Measurements from ENCODE around the gene TMEM208. TPM values are rescaled to one million over a fixed set of nuclear protein-coding genes. Genes with fewer than 3 reads are reported as not detected.

Gene TMEM208
- total RNA-seq, 1 experiment from 2014 or later, result 44.4 TPM

- no peaks in the 10 kb centered on the region for H3K27me3 Mint-ChIP-seq (ENCODE audit: insufficient read depth, unreplicated experiment)
- no TSS peak for BruUV-seq (replicated peaks)
- H3K4me3 Mint-ChIP-seq (ENCODE audit: unreplicated experiment), result no peak overlapping the region
- H3K9me3 Mint-ChIP-seq (ENCODE audit: unreplicated experiment), result no peaks in the 10 kb centered on the region
- no peak for TF ChIP-seq CTCF (IDR thresholded peaks at IDR 0.05; ENCODE audit: unreplicated experiment)
- peaks cover 16% of the 10 kb centered on the region for H3K4me1 Mint-ChIP-seq (ENCODE audit: insufficient read depth, unreplicated experiment)
- no peak overlapping the region for H3K27ac Mint-ChIP-seq (ENCODE audit: low read depth, unreplicated experiment)
- ChIA-PET POLR2A (interaction anchor here (1.2 to 4.2 kb wide), 2 partner anchors 10 kb away, joined by 3 to 22 read pairs; partner anchors contain the start of genes FHOD1 and TMEM208), CTCF (interaction anchor here (0.6 to 1.4 kb wide), 4 partner anchors 9 to 38 kb away, joined by 3 to 6 read pairs (median 4); partner anchors contain the start of gene TMEM208)
- intact Hi-C loops (cut with micrococcal nuclease), result no loop called here
- no peak for DNase-seq (ENCODE audit: unreplicated experiment)
- peaks cover 39% of the 10 kb centered on the region for H3K36me3 Mint-ChIP-seq (ENCODE audit: insufficient read depth, unreplicated experiment)
Measured at GRCh38 chr16:67237396-67238277, 10.7 kb downstream of the TMEM208 start.

GRCh38 chr16:67238278-67238575 lies 11.3 kb downstream of the TMEM208 start:
- H3K4me3 Mint-ChIP-seq (ENCODE audit: unreplicated experiment), result no peak overlapping the region
- intact Hi-C loops (cut with micrococcal nuclease), result no loop called here
- ChIA-PET POLR2A (interaction anchor here (1.2 to 4.2 kb wide), 2 partner anchors 9 to 11 kb away, joined by 3 to 22 read pairs; partner anchors contain the start of genes FHOD1 and TMEM208), CTCF (interaction anchor here (0.6 to 1.2 kb wide), 3 partner anchors 8 to 38 kb away, joined by 3 to 6 read pairs (median 5); no protein-coding TSS in a partner anchor)
- DNase-seq (ENCODE audit: unreplicated experiment), result no peak
- TF ChIP-seq CTCF (IDR thresholded peaks at IDR 0.05; ENCODE audit: unreplicated experiment), result no peak
- BruUV-seq (replicated peaks), result no TSS peak
- no peaks in the 10 kb centered on the region for H3K27me3 Mint-ChIP-seq (ENCODE audit: insufficient read depth, unreplicated experiment)
- H3K36me3 Mint-ChIP-seq (ENCODE audit: insufficient read depth, unreplicated experiment), result peaks cover 35% of the 10 kb centered on the region
- no peaks in the 10 kb centered on the region for H3K9me3 Mint-ChIP-seq (ENCODE audit: unreplicated experiment)
- peaks cover 18% of the 10 kb centered on the region for H3K4me1 Mint-ChIP-seq (ENCODE audit: insufficient read depth, unreplicated experiment)
- no peak overlapping the region for H3K27ac Mint-ChIP-seq (ENCODE audit: low read depth, unreplicated experiment)

GRCh38 chr16:67238806-67239470 lies 12.0 kb downstream of the TMEM208 start:
- H3K9me3 Mint-ChIP-seq (ENCODE audit: unreplicated experiment), result no peaks in the 10 kb centered on the region
- no TSS peak for BruUV-seq (replicated peaks)
- peaks cover 23% of the 10 kb centered on the region for H3K4me1 Mint-ChIP-seq (ENCODE audit: insufficient read depth, unreplicated experiment)
- TF ChIP-seq CTCF (IDR thresholded peaks at IDR 0.05; ENCODE audit: unreplicated experiment), result no peak
- no peak overlapping the region for H3K27ac Mint-ChIP-seq (ENCODE audit: low read depth, unreplicated experiment)
- CTCF ChIA-PET, result interaction anchor here (0.6 to 1.5 kb wide), 4 partner anchors 11 to 138 kb away, joined by 3 to 6 read pairs (median 3); no protein-coding TSS in a partner anchor
- no peak for DNase-seq (ENCODE audit: unreplicated experiment)
- H3K27me3 Mint-ChIP-seq (ENCODE audit: insufficient read depth, unreplicated experiment), result no peaks in the 10 kb centered on the region
- H3K36me3 Mint-ChIP-seq (ENCODE audit: insufficient read depth, unreplicated experiment), result peaks cover 32% of the 10 kb centered on the region
- intact Hi-C loops (cut with micrococcal nuclease), result no loop called here
- no peak overlapping the region for H3K4me3 Mint-ChIP-seq (ENCODE audit: unreplicated experiment)
- POLR2A ChIA-PET, result interaction anchor here (0.7 to 4.2 kb wide), 5 partner anchors 8 to 40 kb away, joined by 3 to 22 read pairs (median 5); partner anchors contain the start of genes ELMO3, FHOD1 and TMEM208

GRCh38 chr16:67240506-67240905 lies 13.6 kb downstream of the TMEM208 start:
- Mint-ChIP-seq H3K27me3 (ENCODE audit: insufficient read depth, unreplicated experiment) (no peaks in the 10 kb centered on the region), H3K4me3 (ENCODE audit: unreplicated experiment) (no peak overlapping the region), H3K27ac (ENCODE audit: low read depth, unreplicated experiment) (peak overlapping the region; percentile 84), H3K9me3 (ENCODE audit: unreplicated experiment) (no peaks in the 10 kb centered on the region), H3K36me3 (ENCODE audit: insufficient read depth, unreplicated experiment) (peaks cover 17% of the 10 kb centered on the region), H3K4me1 (ENCODE audit: insufficient read depth, unreplicated experiment) (peaks cover 38% of the 10 kb centered on the region)
- ChIA-PET POLR2A (interaction anchor here (1.1 to 1.3 kb wide), 2 partner anchors 8 to 32 kb away, joined by 5 to 6 read pairs; no protein-coding TSS in a partner anchor), CTCF (interaction anchor here (1.0 kb wide), 1 partner anchor 65 kb away, joined by 4 read pairs; no protein-coding TSS in a partner anchor)
- BruUV-seq (replicated peaks), result no TSS peak
- peak; percentile 26 for DNase-seq (ENCODE audit: unreplicated experiment)
- intact Hi-C loops (cut with micrococcal nuclease), result no loop called here
- TF ChIP-seq CTCF (IDR thresholded peaks at IDR 0.05; ENCODE audit: unreplicated experiment), result no peak
